Esophagus squamous epithelium (tissue), 4 donors: Measurements from ENCODE around the gene SMYD3.

ENCODE experiments used
- POLR2A ChIP-seq, 4 donors: fragments of 450-650 bp; IDR thresholded peaks; one replicate each; pipeline ENCODE4 v1.6.1; 2017; ENCODE audit warnings: antibody characterized with exemption in 4 of 4, mild to moderate bottlenecking in 4 of 4, moderate library complexity in 3 of 4
- TF ChIP-seq, protein P1 (sequence below), 6 experiments: fragments of 450-650 bp in 4 of 6; fragments of 200-600 bp in 2 of 6; sonication (generic) in 2 of 6; IDR thresholded peaks; one replicate each; pipeline ENCODE4 v1.5.1; 2016 to 2019; ENCODE audit warnings: antibody characterized with exemption in 6 of 6, mild to moderate bottlenecking in 4 of 6, moderate library complexity in 4 of 6

DNA sequence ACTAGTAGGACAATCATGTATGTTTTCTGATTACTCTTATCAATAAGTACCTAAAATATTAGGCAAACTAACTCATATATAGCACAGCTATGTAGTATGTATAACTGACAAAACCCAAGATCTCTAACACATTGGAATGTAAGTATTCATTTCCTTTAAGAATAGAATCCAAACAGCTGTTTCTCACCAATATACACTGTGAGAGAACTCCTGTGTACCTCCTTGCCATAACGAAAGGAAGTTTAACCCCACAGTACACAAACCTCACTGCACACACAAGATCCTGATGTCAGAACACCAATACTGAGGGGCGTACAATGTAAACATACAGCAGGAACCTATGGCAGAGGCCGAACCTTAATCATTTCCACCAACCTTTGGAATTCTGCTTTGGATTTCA is 113.0 kb downstream of the SMYD3 start:
- TF ChIP-seq, protein P1, sequence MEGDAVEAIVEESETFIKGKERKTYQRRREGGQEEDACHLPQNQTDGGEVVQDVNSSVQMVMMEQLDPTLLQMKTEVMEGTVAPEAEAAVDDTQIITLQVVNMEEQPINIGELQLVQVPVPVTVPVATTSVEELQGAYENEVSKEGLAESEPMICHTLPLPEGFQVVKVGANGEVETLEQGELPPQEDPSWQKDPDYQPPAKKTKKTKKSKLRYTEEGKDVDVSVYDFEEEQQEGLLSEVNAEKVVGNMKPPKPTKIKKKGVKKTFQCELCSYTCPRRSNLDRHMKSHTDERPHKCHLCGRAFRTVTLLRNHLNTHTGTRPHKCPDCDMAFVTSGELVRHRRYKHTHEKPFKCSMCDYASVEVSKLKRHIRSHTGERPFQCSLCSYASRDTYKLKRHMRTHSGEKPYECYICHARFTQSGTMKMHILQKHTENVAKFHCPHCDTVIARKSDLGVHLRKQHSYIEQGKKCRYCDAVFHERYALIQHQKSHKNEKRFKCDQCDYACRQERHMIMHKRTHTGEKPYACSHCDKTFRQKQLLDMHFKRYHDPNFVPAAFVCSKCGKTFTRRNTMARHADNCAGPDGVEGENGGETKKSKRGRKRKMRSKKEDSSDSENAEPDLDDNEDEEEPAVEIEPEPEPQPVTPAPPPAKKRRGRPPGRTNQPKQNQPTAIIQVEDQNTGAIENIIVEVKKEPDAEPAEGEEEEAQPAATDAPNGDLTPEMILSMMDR (IDR thresholded peaks at IDR 0.05): no peak
- no peak for TF ChIP-seq POLR2A (IDR thresholded peaks at IDR 0.05)
